T-helper 1 cell treated with Interleukin-12 subunit alpha and Interleukin-12 subunit beta and Interleukin-4 antibody, amounts not matched to agents 30 ng/mL and 1 ng/mL, for 36 hours (primary cell): ENCODE data around the gene PDZRN3. TPM values are rescaled to one million over a fixed set of nuclear protein-coding genes. Genes with fewer than 3 reads are reported as not detected.
"Not testable (repeated sequence)": the region's sequence is repeated elsewhere in the genome, so short reads cannot be mapped to it uniquely, and the experiment has no call there.

Source experiments
- intact Hi-C: fragments of 100-400 bp; cut with micrococcal nuclease; formaldehyde crosslinking; loops from one replicate; pipeline ENCODE4 v1.15.1; 2024
- total RNA-seq: library from RNA; stranded (reverse); gene quantifications from 2 replicates; pipeline ENCODE4 v1.2.3, GENCODE V29; 2022

Gene PDZRN3
- total RNA-seq, 1 donor from 2014 or later, result not detected

- intact Hi-C loops, result no loop called here
Observed at GRCh38 chr3:73465926-73466325, 158.8 kb downstream of the PDZRN3 start.

GRCh38 chr3:73464126-73464525, 160.6 kb downstream of the PDZRN3 start:
- intact Hi-C loops, result not testable (repeated sequence)

- intact Hi-C loops, result no loop called here
Observed at GRCh38 chr3:73461547-73461946, 163.2 kb downstream of the PDZRN3 start.

- intact Hi-C loops, result no loop called here
Observed at GRCh38 chr3:73459711-73460110, 165.0 kb downstream of the PDZRN3 start.

- intact Hi-C loops, result no loop called here
Observed at GRCh38 chr3:73453666-73454065, 171.1 kb downstream of the PDZRN3 start.

GRCh38 chr3:73452729-73453128, 172.0 kb downstream of the PDZRN3 start:
- intact Hi-C loops, result no loop called here

- intact Hi-C loops, result no loop called here
Observed at GRCh38 chr3:73451301-73451944, 173.3 kb downstream of the PDZRN3 start.

GRCh38 chr3:73449774-73450173, 175.0 kb downstream of the PDZRN3 start:
- intact Hi-C loops, result no loop called here

- intact Hi-C loops, result no loop called here
Observed at GRCh38 chr3:73448761-73449301, 175.9 kb downstream of the PDZRN3 start.

- intact Hi-C loops, result no loop called here
Observed at GRCh38 chr3:73448041-73448440, 176.7 kb downstream of the PDZRN3 start.

- intact Hi-C loops, result no loop called here
Observed at GRCh38 chr3:73447111-73447510, 177.6 kb downstream of the PDZRN3 start.

GRCh38 chr3:73446467-73447110, 178.2 kb downstream of the PDZRN3 start:
- intact Hi-C loops, result no loop called here

GRCh38 chr3:73442886-73443285, 181.9 kb downstream of the PDZRN3 start:
- intact Hi-C loops, result no loop called here

GRCh38 chr3:73442152-73442551, 182.6 kb downstream of the PDZRN3 start:
- intact Hi-C loops, result no loop called here

GRCh38 chr3:73437828-73438227, 186.9 kb downstream of the PDZRN3 start:
- intact Hi-C loops, result no loop called here

GRCh38 chr3:73435055-73435454, 189.7 kb downstream of the PDZRN3 start:
- intact Hi-C loops, result no loop called here

GRCh38 chr3:73433687-73434086, 191.1 kb downstream of the PDZRN3 start:
- intact Hi-C loops, result no loop called here

- intact Hi-C loops, result no loop called here
Observed at GRCh38 chr3:73433079-73433478, 191.7 kb downstream of the PDZRN3 start.

- intact Hi-C loops, result loop anchor here (1.0 kb wide), 1 partner anchor 331 kb away; no protein-coding TSS in a partner anchor
Observed at GRCh38 chr3:73432706-73433032, 192.1 kb downstream of the PDZRN3 start.

- intact Hi-C loops, result loop anchor here (1.0 kb wide), 1 partner anchor 331 kb away; no protein-coding TSS in a partner anchor
Observed at GRCh38 chr3:73432023-73432705, 192.6 kb downstream of the PDZRN3 start.

GRCh38 chr3:73431183-73431900, 193.4 kb downstream of the PDZRN3 start:
- intact Hi-C loops, result no loop called here
